GM18868 (cell line): ENCODE data around the gene ABI1.

ENCODE experiments used
- ATAC-seq: cut with Tn5 transposase; IDR thresholded peaks from one replicate; pipeline ENCODE4 v1.9.1; 2021; ENCODE audit warnings: mild to moderate bottlenecking, moderate library complexity; ENCODE audit not compliant: unreplicated experiment

ABI1 gene

GRCh38 chr10:26721561-26721960, 139.2 kb downstream of the ABI1 start:
- no peak for ATAC-seq

GRCh38 chr10:26717476-26717875, 143.3 kb downstream of the ABI1 start:
- no peak for ATAC-seq

GRCh38 chr10:26715137-26715487, 145.6 kb downstream of the ABI1 start:
- ATAC-seq, result no peak

GRCh38 chr10:26714415-26715136, 146.2 kb downstream of the ABI1 start:
- no peak for ATAC-seq

- ATAC-seq, result no peak
Measured at GRCh38 chr10:26711324-26711723, 149.4 kb downstream of the ABI1 start.

GRCh38 chr10:26706936-26707335, 153.8 kb downstream of the ABI1 start:
- no peak for ATAC-seq

- no peak for ATAC-seq
Measured at GRCh38 chr10:26706206-26706605, 154.6 kb downstream of the ABI1 start.

GRCh38 chr10:26703974-26704373, 156.8 kb downstream of the ABI1 start:
- ATAC-seq, result no peak

- no peak for ATAC-seq
Measured at GRCh38 chr10:26703096-26703495, 157.7 kb downstream of the ABI1 start.

- ATAC-seq, result no peak
Measured at GRCh38 chr10:26700884-26701630, 159.7 kb downstream of the ABI1 start.

- no peak for ATAC-seq
Measured at GRCh38 chr10:26699631-26700030, 161.1 kb downstream of the ABI1 start.

- ATAC-seq, result no peak
Measured at GRCh38 chr10:26698909-26699308, 161.8 kb downstream of the ABI1 start.

- ATAC-seq, result no peak
Measured at GRCh38 chr10:26697922-26698608, 162.7 kb downstream of the ABI1 start.

- peak; percentile 81 for ATAC-seq
Measured at GRCh38 chr10:26697163-26697921, 163.4 kb downstream of the ABI1 start, which contains the start of gene PDSS1. Gene PDSS1 (plus strand): TSS chr10:26697701. CDS start chr10:26697712, 11 bp downstream.

GRCh38 chr10:26696786-26697162, 164.0 kb downstream of the ABI1 start:
- ATAC-seq, result peak; percentile 10
